Midbrain (tissue), 1 donor: ENCODE measurements around the gene MMP11.
A peak's percentile ranks its signal among the peaks of the same experiment; 100 is the strongest.

Source experiments
- DNase-seq: peaks from one replicate; lab custom pipeline; 2025; lab: John Stamatoyannopoulos, UW

MMP11 gene

GRCh38 chr22:23803001-23803819, 30.6 kb downstream of the MMP11 start:
- DNase-seq: no peak

GRCh38 chr22:23804781-23805291, 32.2 kb downstream of the MMP11 start:
- peak; percentile 57 for DNase-seq

- no peak for DNase-seq
Observed at GRCh38 chr22:23806837-23807236, 34.2 kb downstream of the MMP11 start.

- DNase-seq: no peak
Observed at GRCh38 chr22:23812378-23812777, 39.7 kb downstream of the MMP11 start.

GRCh38 chr22:23815541-23816155, 43.0 kb downstream of the MMP11 start:
- DNase-seq: no peak

GRCh38 chr22:23816156-23816976, 43.7 kb downstream of the MMP11 start:
- DNase-seq: peak; percentile 15

GRCh38 chr22:23817146-23817545, 44.5 kb downstream of the MMP11 start:
- DNase-seq: no peak

GRCh38 chr22:23818541-23818940, 45.9 kb downstream of the MMP11 start:
- DNase-seq: no peak

GRCh38 chr22:23820748-23821211, 48.1 kb downstream of the MMP11 start:
- DNase-seq: no peak

- DNase-seq: peak; percentile 21
Observed at GRCh38 chr22:23822101-23822671, 49.5 kb downstream of the MMP11 start.

GRCh38 chr22:23823331-23823791, 50.7 kb downstream of the MMP11 start:
- no peak for DNase-seq

GRCh38 chr22:23824476-23825245, 52.0 kb downstream of the MMP11 start:
- no peak for DNase-seq

GRCh38 chr22:23825246-23825905, 52.7 kb downstream of the MMP11 start:
- DNase-seq: no peak

GRCh38 chr22:23826510-23827350, 54.1 kb downstream of the MMP11 start:
- no peak for DNase-seq

GRCh38 chr22:23827351-23827995, 54.8 kb downstream of the MMP11 start:
- no peak for DNase-seq

- DNase-seq: peak; percentile 16
Observed at GRCh38 chr22:23828800-23829680, 56.4 kb downstream of the MMP11 start.

- DNase-seq: no peak
Observed at GRCh38 chr22:23829845-23830372, 57.3 kb downstream of the MMP11 start.

GRCh38 chr22:23831261-23831660, 58.6 kb downstream of the MMP11 start:
- no peak for DNase-seq
